NB4 (cell line): ENCODE results near the gene ZNF236.

Source experiments
- POLR2A ChIP-seq: IDR thresholded peaks from 2 replicates; pipeline ENCODE4 v1.6.1; 2011; ENCODE audit warnings: mild to moderate bottlenecking; ENCODE audit not compliant: insufficient read length; ENCODE audit errors: extremely low read depth
- TF ChIP-seq, protein P1 (sequence below): IDR thresholded peaks from one replicate; pipeline ENCODE4 v1.5.1; 2012; ENCODE audit warnings: low read depth, low read length
- TF ChIP-seq, protein P2 (sequence below): IDR thresholded peaks from 2 replicates; pipeline ENCODE4 v1.6.1; 2011; ENCODE audit warnings: low read depth, low read length

DNA sequence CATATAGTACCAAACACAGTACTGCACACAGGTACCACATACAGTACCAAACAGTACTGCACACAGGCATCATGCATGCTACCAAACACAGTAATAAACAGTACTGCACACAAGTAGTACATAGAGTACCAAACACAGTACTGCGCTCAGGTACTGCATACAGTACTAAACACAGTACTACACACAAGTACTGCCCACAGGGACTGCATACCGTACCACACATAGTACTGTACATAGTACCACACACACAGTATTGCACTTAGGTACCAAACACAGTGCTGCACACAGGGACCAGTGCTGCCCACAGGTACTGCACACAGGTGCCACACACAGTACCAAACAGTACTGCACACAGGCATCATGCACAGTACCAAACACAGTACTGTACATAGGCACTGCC is 74.9 kb downstream of the ZNF236 start:
- no peak for TF ChIP-seq POLR2A
- TF ChIP-seq, protein P1, sequence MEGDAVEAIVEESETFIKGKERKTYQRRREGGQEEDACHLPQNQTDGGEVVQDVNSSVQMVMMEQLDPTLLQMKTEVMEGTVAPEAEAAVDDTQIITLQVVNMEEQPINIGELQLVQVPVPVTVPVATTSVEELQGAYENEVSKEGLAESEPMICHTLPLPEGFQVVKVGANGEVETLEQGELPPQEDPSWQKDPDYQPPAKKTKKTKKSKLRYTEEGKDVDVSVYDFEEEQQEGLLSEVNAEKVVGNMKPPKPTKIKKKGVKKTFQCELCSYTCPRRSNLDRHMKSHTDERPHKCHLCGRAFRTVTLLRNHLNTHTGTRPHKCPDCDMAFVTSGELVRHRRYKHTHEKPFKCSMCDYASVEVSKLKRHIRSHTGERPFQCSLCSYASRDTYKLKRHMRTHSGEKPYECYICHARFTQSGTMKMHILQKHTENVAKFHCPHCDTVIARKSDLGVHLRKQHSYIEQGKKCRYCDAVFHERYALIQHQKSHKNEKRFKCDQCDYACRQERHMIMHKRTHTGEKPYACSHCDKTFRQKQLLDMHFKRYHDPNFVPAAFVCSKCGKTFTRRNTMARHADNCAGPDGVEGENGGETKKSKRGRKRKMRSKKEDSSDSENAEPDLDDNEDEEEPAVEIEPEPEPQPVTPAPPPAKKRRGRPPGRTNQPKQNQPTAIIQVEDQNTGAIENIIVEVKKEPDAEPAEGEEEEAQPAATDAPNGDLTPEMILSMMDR, result no peak
- TF ChIP-seq, protein P2, sequence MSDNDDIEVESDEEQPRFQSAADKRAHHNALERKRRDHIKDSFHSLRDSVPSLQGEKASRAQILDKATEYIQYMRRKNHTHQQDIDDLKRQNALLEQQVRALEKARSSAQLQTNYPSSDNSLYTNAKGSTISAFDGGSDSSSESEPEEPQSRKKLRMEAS, result no peak
